ENCODE results near the gene ZMIZ1. TPM values are rescaled to one million over a fixed set of nuclear protein-coding genes. Genes with fewer than 3 reads are reported as not detected.

Gene ZMIZ1
- total and polyA plus RNA-seq, 2 donors from 2014 or later: 14.2 to 97.6 TPM

- no peaks in the 10 kb centered on the region for H3K36me3 ChIP-seq (ENCODE audit: control insufficient read depth in 2 of 3, insufficient read depth in 3 of 3, low read length in 3 of 3)
- H3K9ac ChIP-seq (ENCODE audit: low read length in 3 of 3): peak overlapping the region in 1 of 3 donors; percentile 65
- peaks cover 0 to 85% (median 60%) of the 10 kb centered on the region in 3 donors for H3K4me1 ChIP-seq (ENCODE audit: control insufficient read depth in 2 of 3, insufficient read depth in 2 of 3, low read depth in 1 of 3, low read length in 3 of 3)
- FAIRE-seq (no peak), DNase-seq (no peak)
- H3K4me3 ChIP-seq (ENCODE audit: low read length in 3 of 3): no peak overlapping the region
- no peaks in the 10 kb centered on the region for H3K27me3 ChIP-seq (ENCODE audit: control insufficient read depth, insufficient read depth, low read length)
- peak overlapping the region; percentile 95 to 98 for H3K27ac ChIP-seq (ENCODE audit: low read depth in 2 of 2, low read length in 2 of 2)
- intact Hi-C loops (cut with DNase I): no loop called here
- TF ChIP-seq CTCF (IDR thresholded peaks at IDR 0.05; ENCODE audit: borderline replicate concordance, extremely low read depth, insufficient read depth): no peak
- H3K9me3 ChIP-seq (ENCODE audit: control insufficient read depth in 2 of 3, insufficient read depth in 1 of 3, low read length in 3 of 3): no peaks in the 10 kb centered on the region
Measured at GRCh38 chr10:79150444-79150754, 81.6 kb downstream of the ZMIZ1 start.

- H3K27me3 ChIP-seq (ENCODE audit: control insufficient read depth, insufficient read depth, low read length): no peaks in the 10 kb centered on the region
- H3K9me3 ChIP-seq (ENCODE audit: control insufficient read depth in 2 of 3, insufficient read depth in 1 of 3, low read length in 3 of 3): no peaks in the 10 kb centered on the region
- H3K36me3 ChIP-seq (ENCODE audit: control insufficient read depth in 2 of 3, insufficient read depth in 3 of 3, low read length in 3 of 3): no peaks in the 10 kb centered on the region
- H3K9ac ChIP-seq (ENCODE audit: low read length in 3 of 3): peak overlapping the region in 1 of 3 donors; percentile 22
- no peak overlapping the region for H3K4me3 ChIP-seq (ENCODE audit: low read length in 3 of 3)
- intact Hi-C loops (cut with DNase I): no loop called here
- H3K4me1 ChIP-seq (ENCODE audit: control insufficient read depth in 2 of 3, insufficient read depth in 2 of 3, low read depth in 1 of 3, low read length in 3 of 3): peaks cover 0 to 83% (median 58%) of the 10 kb centered on the region in 3 donors
- DNase-seq: no peak
- no peak for FAIRE-seq
- H3K27ac ChIP-seq (ENCODE audit: low read depth in 2 of 2, low read length in 2 of 2): peak overlapping the region; percentile 57 to 95
- TF ChIP-seq CTCF (IDR thresholded peaks at IDR 0.05; ENCODE audit: borderline replicate concordance, extremely low read depth, insufficient read depth): no peak
Measured at GRCh38 chr10:79152423-79152817, 83.7 kb downstream of the ZMIZ1 start.

GRCh38 chr10:79153745-79154144 lies 85.0 kb downstream of the ZMIZ1 start:
- no peaks in the 10 kb centered on the region for H3K36me3 ChIP-seq (ENCODE audit: control insufficient read depth in 2 of 3, insufficient read depth in 3 of 3, low read length in 3 of 3)
- H3K9ac ChIP-seq (ENCODE audit: low read length in 3 of 3): no peak overlapping the region
- FAIRE-seq (no peak), DNase-seq (no peak)
- no peak overlapping the region for H3K4me3 ChIP-seq (ENCODE audit: low read length in 3 of 3)
- no peaks in the 10 kb centered on the region for H3K9me3 ChIP-seq (ENCODE audit: control insufficient read depth in 2 of 3, insufficient read depth in 1 of 3, low read length in 3 of 3)
- H3K27ac ChIP-seq (ENCODE audit: low read depth in 2 of 2, low read length in 2 of 2): peak overlapping the region; percentile 52 to 73
- intact Hi-C loops (cut with DNase I): no loop called here
- H3K27me3 ChIP-seq (ENCODE audit: control insufficient read depth, insufficient read depth, low read length): no peaks in the 10 kb centered on the region
- H3K4me1 ChIP-seq (ENCODE audit: control insufficient read depth in 2 of 3, insufficient read depth in 2 of 3, low read depth in 1 of 3, low read length in 3 of 3): peaks cover 3 to 83% (median 62%) of the 10 kb centered on the region in 3 donors
- TF ChIP-seq CTCF (IDR thresholded peaks at IDR 0.05; ENCODE audit: borderline replicate concordance, extremely low read depth, insufficient read depth): no peak

All from kidney (tissue), 14 donors.